Measurements from ENCODE around the gene TNS3.

DNA sequence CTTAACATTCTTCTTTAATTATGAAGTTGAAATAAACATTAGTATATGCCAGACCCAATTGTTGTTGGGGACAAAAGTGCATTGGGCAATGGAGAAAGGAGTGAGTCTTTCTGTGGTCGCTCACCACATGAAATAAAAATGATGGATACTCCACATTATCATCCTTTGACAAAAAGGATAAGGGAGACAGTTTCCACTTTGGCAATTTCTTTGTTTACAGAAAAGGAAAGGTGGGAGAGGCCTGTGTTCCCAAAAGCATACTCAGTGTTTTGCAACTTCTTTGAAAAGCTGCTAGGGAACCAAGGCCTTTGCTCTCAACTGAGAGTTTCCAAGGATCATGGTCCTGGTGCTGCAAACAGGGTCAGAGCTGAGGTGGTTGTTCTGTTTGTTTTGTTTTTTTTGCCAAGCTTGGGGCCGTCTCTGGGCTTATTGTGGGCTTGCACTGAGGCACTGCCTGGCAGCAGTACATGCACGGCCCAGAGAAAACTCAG lies 341.9 kb downstream of the TNS3 start:
- TF ChIP-seq JUNB (CRISPR knock-in tag; IDR thresholded peaks at IDR 0.05; ENCODE audit: borderline replicate concordance) (no peak), CHD2 (IDR thresholded peaks at IDR 0.05; ENCODE audit: low read depth, low read length) (no peak), POLR2A (IDR thresholded peaks at IDR 0.05; ENCODE audit: insufficient read depth in 1 of 2, low read depth in 2 of 2, low read length in 2 of 2) (no peak), ZIK1 (CRISPR knock-in tag; IDR thresholded peaks at IDR 0.05; ENCODE audit: borderline replicate concordance, low read depth) (no peak), PRMT3 (CRISPR knock-in tag; IDR thresholded peaks at IDR 0.05; ENCODE audit: borderline replicate concordance, low read depth) (no peak), RNF2 (conservative IDR thresholded peaks at IDR 0.05; ENCODE audit: low read depth) (no peak), ZSCAN29 (CRISPR knock-in tag; conservative IDR thresholded peaks at IDR 0.05) (no peak)
- TF ChIP-seq, protein P1, sequence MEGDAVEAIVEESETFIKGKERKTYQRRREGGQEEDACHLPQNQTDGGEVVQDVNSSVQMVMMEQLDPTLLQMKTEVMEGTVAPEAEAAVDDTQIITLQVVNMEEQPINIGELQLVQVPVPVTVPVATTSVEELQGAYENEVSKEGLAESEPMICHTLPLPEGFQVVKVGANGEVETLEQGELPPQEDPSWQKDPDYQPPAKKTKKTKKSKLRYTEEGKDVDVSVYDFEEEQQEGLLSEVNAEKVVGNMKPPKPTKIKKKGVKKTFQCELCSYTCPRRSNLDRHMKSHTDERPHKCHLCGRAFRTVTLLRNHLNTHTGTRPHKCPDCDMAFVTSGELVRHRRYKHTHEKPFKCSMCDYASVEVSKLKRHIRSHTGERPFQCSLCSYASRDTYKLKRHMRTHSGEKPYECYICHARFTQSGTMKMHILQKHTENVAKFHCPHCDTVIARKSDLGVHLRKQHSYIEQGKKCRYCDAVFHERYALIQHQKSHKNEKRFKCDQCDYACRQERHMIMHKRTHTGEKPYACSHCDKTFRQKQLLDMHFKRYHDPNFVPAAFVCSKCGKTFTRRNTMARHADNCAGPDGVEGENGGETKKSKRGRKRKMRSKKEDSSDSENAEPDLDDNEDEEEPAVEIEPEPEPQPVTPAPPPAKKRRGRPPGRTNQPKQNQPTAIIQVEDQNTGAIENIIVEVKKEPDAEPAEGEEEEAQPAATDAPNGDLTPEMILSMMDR (CRISPR knock-in tag; IDR thresholded peaks at IDR 0.05), result no peak
- TF ChIP-seq, protein P2, sequence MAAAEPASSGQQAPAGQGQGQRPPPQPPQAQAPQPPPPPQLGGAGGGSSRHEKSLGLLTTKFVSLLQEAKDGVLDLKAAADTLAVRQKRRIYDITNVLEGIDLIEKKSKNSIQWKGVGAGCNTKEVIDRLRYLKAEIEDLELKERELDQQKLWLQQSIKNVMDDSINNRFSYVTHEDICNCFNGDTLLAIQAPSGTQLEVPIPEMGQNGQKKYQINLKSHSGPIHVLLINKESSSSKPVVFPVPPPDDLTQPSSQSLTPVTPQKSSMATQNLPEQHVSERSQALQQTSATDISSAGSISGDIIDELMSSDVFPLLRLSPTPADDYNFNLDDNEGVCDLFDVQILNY (CRISPR knock-in tag; conservative IDR thresholded peaks at IDR 0.05), result no peak

All from HepG2 (cell line).